Thoracic aorta (tissue), 2 donors: Measurements from ENCODE around the gene CAPN10. TPM values are rescaled to one million over a fixed set of nuclear protein-coding genes. Genes with fewer than 3 reads are reported as not detected.

Source experiments
- ATAC-seq: fragments of 150-250 bp; one replicate; pipeline ENCODE4 v1.8.0; 2017; ENCODE audit warnings: low read depth; ENCODE audit not compliant: insufficient number of reproducible peaks, low FRiP score
- DNase-seq: peaks from one replicate; pipeline ENCODE4 v3.0.0-alpha.2; 2020; ENCODE audit warnings: low spot score
- H3K27ac ChIP-seq, 2 donors: fragments of 200-600 bp; sonication (generic); 1 replicate in 1 of 2; 2 replicates in 1 of 2; pipeline ENCODE4 v1.5.1; 2016; ENCODE audit warnings: mild to moderate bottlenecking in 2 of 2, moderate library complexity in 2 of 2
- H3K27me3 ChIP-seq: fragments of 200-600 bp; sonication (generic); replicated peaks from 2 replicates; pipeline ENCODE4 v1.6.0; 2016; ENCODE audit warnings: mild to moderate bottlenecking; ENCODE audit not compliant: insufficient read depth
- H3K36me3 ChIP-seq: fragments of 200-600 bp; sonication (generic); one replicate; pipeline ENCODE4 v1.5.1; 2016
- H3K4me1 ChIP-seq, 2 donors: fragments of 200-600 bp; sonication (generic); 1 replicate in 1 of 2; 2 replicates in 1 of 2; pipeline versions ENCODE4 v1.5.1 to v1.6.0; 2016; ENCODE audit warnings: low read depth in 2 of 2, mild to moderate bottlenecking in 1 of 2; ENCODE audit not compliant: control insufficient read depth in 1 of 2
- H3K4me3 ChIP-seq: fragments of 200-600 bp; sonication (generic); 2 replicates; pipeline ENCODE4 v1.5.1; 2016; ENCODE audit warnings: mild to moderate bottlenecking
- H3K9me3 ChIP-seq: fragments of 200-600 bp; sonication (generic); 2 replicates; pipeline ENCODE4 v1.5.1; 2016
- total RNA-seq, 2 donors: library from RNA; depleted of rRNA; stranded (reverse); fragments of >200 nt; gene quantifications; one replicate each; pipeline versions ENCODE4 v1.1.0 to v1.2.3, GENCODE V29; 2016
- TF ChIP-seq, protein P1 (sequence below): fragments of 200-600 bp; sonication (generic); IDR thresholded peaks from one replicate; pipeline ENCODE4 v1.5.1; 2019; ENCODE audit warnings: antibody characterized with exemption

Gene CAPN10
- total RNA-seq, 2 donors from 2014 or later, result 33.3 to 38.2 TPM

DNA sequence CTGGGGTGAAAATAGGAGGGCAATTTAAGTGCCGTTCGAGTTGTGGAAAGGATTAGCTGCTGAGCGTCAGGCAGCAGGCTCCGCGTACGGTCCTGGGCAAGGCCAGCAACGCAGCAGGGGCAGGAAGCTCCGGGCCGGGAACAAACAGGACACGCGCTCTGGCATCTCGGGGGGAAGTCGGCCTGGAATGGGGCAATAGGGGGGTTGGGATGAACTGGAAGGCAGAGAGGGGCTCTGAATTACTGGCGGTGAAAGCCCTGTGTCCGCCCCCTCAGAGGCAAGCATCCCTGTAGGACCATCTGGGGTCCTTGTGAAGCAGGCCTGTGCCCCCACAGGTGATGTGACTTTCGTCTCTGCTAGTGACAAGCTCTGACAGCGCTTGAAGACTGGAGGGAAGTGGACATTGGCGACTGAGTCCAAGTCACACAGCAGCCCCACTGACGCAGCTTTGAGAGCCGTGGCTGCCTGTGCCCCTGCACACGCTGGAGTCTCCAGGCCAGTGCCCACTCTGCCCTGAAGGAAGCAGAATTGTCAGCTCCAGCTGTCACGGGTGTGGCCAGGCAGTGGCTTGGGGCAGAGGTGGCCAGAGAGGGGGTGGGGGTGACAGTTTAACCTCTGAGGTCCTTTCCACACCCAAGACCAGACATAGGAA is 61.1 kb downstream of the CAPN10 start:
- H3K4me3 ChIP-seq, result no peak overlapping the region
- H3K4me1 ChIP-seq, result no peaks in the 10 kb centered on the region
- ATAC-seq, result no peak
- no peak for DNase-seq
- H3K27ac ChIP-seq, result no peak overlapping the region
- no peaks in the 10 kb centered on the region for H3K27me3 ChIP-seq
- H3K36me3 ChIP-seq, result no peaks in the 10 kb centered on the region
- TF ChIP-seq, protein P1, sequence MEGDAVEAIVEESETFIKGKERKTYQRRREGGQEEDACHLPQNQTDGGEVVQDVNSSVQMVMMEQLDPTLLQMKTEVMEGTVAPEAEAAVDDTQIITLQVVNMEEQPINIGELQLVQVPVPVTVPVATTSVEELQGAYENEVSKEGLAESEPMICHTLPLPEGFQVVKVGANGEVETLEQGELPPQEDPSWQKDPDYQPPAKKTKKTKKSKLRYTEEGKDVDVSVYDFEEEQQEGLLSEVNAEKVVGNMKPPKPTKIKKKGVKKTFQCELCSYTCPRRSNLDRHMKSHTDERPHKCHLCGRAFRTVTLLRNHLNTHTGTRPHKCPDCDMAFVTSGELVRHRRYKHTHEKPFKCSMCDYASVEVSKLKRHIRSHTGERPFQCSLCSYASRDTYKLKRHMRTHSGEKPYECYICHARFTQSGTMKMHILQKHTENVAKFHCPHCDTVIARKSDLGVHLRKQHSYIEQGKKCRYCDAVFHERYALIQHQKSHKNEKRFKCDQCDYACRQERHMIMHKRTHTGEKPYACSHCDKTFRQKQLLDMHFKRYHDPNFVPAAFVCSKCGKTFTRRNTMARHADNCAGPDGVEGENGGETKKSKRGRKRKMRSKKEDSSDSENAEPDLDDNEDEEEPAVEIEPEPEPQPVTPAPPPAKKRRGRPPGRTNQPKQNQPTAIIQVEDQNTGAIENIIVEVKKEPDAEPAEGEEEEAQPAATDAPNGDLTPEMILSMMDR, result no peak
- H3K9me3 ChIP-seq, result no peaks in the 10 kb centered on the region

DNA sequence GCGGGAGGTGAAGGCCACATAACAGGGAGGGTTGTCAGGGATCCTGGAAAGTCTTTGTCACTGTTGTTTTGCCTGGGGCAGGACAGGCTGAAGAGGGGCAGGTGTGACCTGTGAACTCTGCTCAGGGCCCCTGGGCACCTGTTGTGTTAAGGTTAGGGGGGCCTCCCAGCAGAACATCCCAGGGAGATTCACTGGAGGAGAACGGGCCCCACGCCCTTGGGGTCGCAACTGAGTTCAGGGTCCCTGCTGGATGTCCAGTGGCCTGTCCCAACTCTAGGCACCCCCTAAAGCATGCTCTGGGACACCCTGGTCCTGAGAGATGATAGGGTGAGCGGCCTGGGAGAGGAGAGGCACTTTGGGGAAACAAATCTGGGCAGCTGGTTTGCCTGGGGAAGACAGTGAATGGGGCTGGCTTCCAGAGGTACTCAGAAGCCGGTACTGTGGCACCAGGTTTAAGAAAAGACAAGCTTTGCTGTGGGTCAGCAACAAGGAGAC is 61.7 kb downstream of the CAPN10 start:
- no peaks in the 10 kb centered on the region for H3K36me3 ChIP-seq
- no peaks in the 10 kb centered on the region for H3K4me1 ChIP-seq
- DNase-seq (no peak), ATAC-seq (no peak)
- no peak overlapping the region for H3K4me3 ChIP-seq
- H3K9me3 ChIP-seq, result no peaks in the 10 kb centered on the region
- TF ChIP-seq, protein P1, result no peak
- H3K27me3 ChIP-seq, result no peaks in the 10 kb centered on the region
- H3K27ac ChIP-seq, result no peak overlapping the region

Other genes starting within 250 kb of the CAPN10 start
- 100 to 1,000 TPM in 1 of 2 donors, 10 to 100 TPM in 1; 94.2 to 162 TPM for gene GPC1, start 151.1 kb upstream of the CAPN10 start, total RNA-seq
- 10 to 100 TPM; 20.0 to 44.8 TPM for gene ANKMY1, start 28.7 kb upstream of the CAPN10 start, total RNA-seq
- gene DUSP28, start 26.4 kb upstream of the CAPN10 start, total RNA-seq, result 10 to 100 TPM in 1 of 2 donors, 1 to 10 TPM in 1; 5.8 to 14.3 TPM
- 100 to 1,000 TPM in 1 of 2 donors, 10 to 100 TPM in 1; 71.1 to 101 TPM for gene RNPEPL1, start 18.2 kb upstream of the CAPN10 start, total RNA-seq
- 1 to 10 TPM; 3.4 to 5.8 TPM for gene GPR35, start 38.7 kb downstream of the CAPN10 start, total RNA-seq
- gene AQP12B, start 96.2 kb downstream of the CAPN10 start, total RNA-seq, result not detected
- not detected for gene AQP12A, start 105.1 kb downstream of the CAPN10 start, total RNA-seq
- gene KIF1A, start 233.5 kb downstream of the CAPN10 start, total RNA-seq, result under 1 TPM in 1 of 2 donors, not detected in 1; 0.92 TPM